ENCODE data around the gene CREG2.

CREG2 gene

GRCh38 chr2:101387151-101387834, at the start of gene CREG2:
CREG2 (minus strand) TSS chr2:101387503; CDS start chr2:101387457, 46 bp downstream.
- DNase-seq: no peak

GRCh38 chr2:101435001-101435862, 47.9 kb upstream of the CREG2 start:
- DNase-seq: no peak

- DNase-seq: no peak
Observed at GRCh38 chr2:101433465-101433864, 46.2 kb upstream of the CREG2 start.

GRCh38 chr2:101432411-101433181, 45.3 kb upstream of the CREG2 start:
- no peak for DNase-seq

GRCh38 chr2:101431486-101431885, 44.2 kb upstream of the CREG2 start:
- DNase-seq: no peak

- DNase-seq: no peak
Observed at GRCh38 chr2:101430156-101430555, 42.9 kb upstream of the CREG2 start.

GRCh38 chr2:101429453-101429852, 42.1 kb upstream of the CREG2 start:
- no peak for DNase-seq

GRCh38 chr2:101428422-101429176, 41.3 kb upstream of the CREG2 start:
- no peak for DNase-seq

GRCh38 chr2:101427743-101428142, 40.4 kb upstream of the CREG2 start:
- no peak for DNase-seq

GRCh38 chr2:101427240-101427639, 39.9 kb upstream of the CREG2 start:
- no peak for DNase-seq

GRCh38 chr2:101426822-101427221, 39.5 kb upstream of the CREG2 start:
- DNase-seq: no peak

- no peak for DNase-seq
Observed at GRCh38 chr2:101420623-101421022, 33.3 kb upstream of the CREG2 start.

- DNase-seq: peak; percentile 8
Observed at GRCh38 chr2:101419096-101419663, 31.9 kb upstream of the CREG2 start.

GRCh38 chr2:101418460-101419095, 31.3 kb upstream of the CREG2 start:
- DNase-seq: no peak

- no peak for DNase-seq
Observed at GRCh38 chr2:101416609-101417008, 29.3 kb upstream of the CREG2 start.

GRCh38 chr2:101415884-101416283, 28.6 kb upstream of the CREG2 start:
- DNase-seq: no peak

GRCh38 chr2:101415220-101415619, 27.9 kb upstream of the CREG2 start:
- DNase-seq: no peak

- DNase-seq: no peak
Observed at GRCh38 chr2:101412092-101412694, 24.9 kb upstream of the CREG2 start.

GRCh38 chr2:101410746-101411145, 23.4 kb upstream of the CREG2 start:
- DNase-seq: no peak

- DNase-seq: no peak
Observed at GRCh38 chr2:101410114-101410513, 22.8 kb upstream of the CREG2 start.

GRCh38 chr2:101409699-101410098, 22.4 kb upstream of the CREG2 start:
- no peak for DNase-seq

Data from NK-92 treated with Interleukin-12 subunit alpha and Interleukin-12 subunit beta, amount 100 ng/mL, for 24 hours (cell line).